NCI-H1048 (cell line): ENCODE results near the gene SBNO1.
"Not testable (repeated sequence)": the region's sequence is repeated elsewhere in the genome, so short reads cannot be mapped to it uniquely, and the experiment has no call there.

ENCODE experiments used
- DNase-seq: peaks from one replicate; lab custom pipeline; 2025; lab: John Stamatoyannopoulos, UW

Gene SBNO1

GRCh38 chr12:123270214-123271000, 94.2 kb downstream of the SBNO1 start:
- DNase-seq: no peak

GRCh38 chr12:123269896-123270213, 94.8 kb downstream of the SBNO1 start:
- DNase-seq: no peak

- DNase-seq: peak; percentile 59
Observed at GRCh38 chr12:123269395-123269892, 95.2 kb downstream of the SBNO1 start.

GRCh38 chr12:123268850-123269249, 95.8 kb downstream of the SBNO1 start:
- no peak for DNase-seq

GRCh38 chr12:123267991-123268843, 96.4 kb downstream of the SBNO1 start:
- no peak for DNase-seq

GRCh38 chr12:123267335-123267920, 97.2 kb downstream of the SBNO1 start:
- no peak for DNase-seq

- no peak for DNase-seq
Observed at GRCh38 chr12:123266679-123267277, 97.9 kb downstream of the SBNO1 start.

- no peak for DNase-seq
Observed at GRCh38 chr12:123265851-123266678, 98.6 kb downstream of the SBNO1 start.

- DNase-seq: no peak
Observed at GRCh38 chr12:123264642-123265041, 100.0 kb downstream of the SBNO1 start.

- DNase-seq: no peak
Observed at GRCh38 chr12:123263196-123263817, 101.3 kb downstream of the SBNO1 start.

GRCh38 chr12:123261196-123261595, 103.5 kb downstream of the SBNO1 start:
- no peak for DNase-seq

- no peak for DNase-seq
Observed at GRCh38 chr12:123260081-123260480, 104.6 kb downstream of the SBNO1 start.

GRCh38 chr12:123258593-123258992, 106.1 kb downstream of the SBNO1 start:
- no peak for DNase-seq

GRCh38 chr12:123254853-123255446, 109.7 kb downstream of the SBNO1 start:
- no peak for DNase-seq

GRCh38 chr12:123253641-123254459, 110.8 kb downstream of the SBNO1 start:
- no peak for DNase-seq

- DNase-seq: not testable (repeated sequence)
Observed at GRCh38 chr12:123252365-123252764, 112.3 kb downstream of the SBNO1 start.

GRCh38 chr12:123251403-123252076, 113.1 kb downstream of the SBNO1 start:
- DNase-seq: no peak

- no peak for DNase-seq
Observed at GRCh38 chr12:123250471-123251383, 113.9 kb downstream of the SBNO1 start.
